Activated CD4-positive, alpha-beta T cell treated with anti-CD3 and anti-CD28 coated beads, Interleukin-2, amount 10 ng/mL, durations not matched to agents 24 days and 14 days (primary cell): ENCODE data around the gene EMP2. TPM values are rescaled to one million over a fixed set of nuclear protein-coding genes. Genes with fewer than 3 reads are reported as not detected.

ENCODE experiments used
- DNase-seq: peaks from one replicate; pipeline ENCODE4 v3.0.0; 2022
- H3K27ac Mint-ChIP-seq: one replicate; pipeline ENCODE4 v1.8.0; 2022; ENCODE audit warnings: mild to moderate bottlenecking, mixed read lengths
- H3K27me3 Mint-ChIP-seq: one replicate; pipeline ENCODE4 v1.8.0; 2022; ENCODE audit warnings: mixed read lengths
- H3K36me3 Mint-ChIP-seq: one replicate; pipeline ENCODE4 v1.8.0; 2022; ENCODE audit warnings: low read depth, mild to moderate bottlenecking, mixed read lengths
- H3K4me1 Mint-ChIP-seq: one replicate; pipeline ENCODE4 v1.8.0; 2021; ENCODE audit warnings: mixed read lengths
- H3K4me3 Mint-ChIP-seq: one replicate; pipeline ENCODE4 v1.8.0; 2022; ENCODE audit warnings: mild to moderate bottlenecking, moderate library complexity, mixed read lengths
- H3K9me3 Mint-ChIP-seq: one replicate; pipeline ENCODE4 v1.8.0; 2021; ENCODE audit warnings: mixed read lengths
- intact Hi-C: fragments of 100-400 bp; cut with micrococcal nuclease; formaldehyde crosslinking; loops from one replicate; pipeline ENCODE4 v1.15.1; 2023
- total RNA-seq: library from RNA; stranded (reverse); gene quantifications from 2 replicates; pipeline ENCODE4 v1.2.3, GENCODE V29; 2022

The EMP2 gene
- total RNA-seq, 1 donor from 2014 or later: not detected

DNA sequence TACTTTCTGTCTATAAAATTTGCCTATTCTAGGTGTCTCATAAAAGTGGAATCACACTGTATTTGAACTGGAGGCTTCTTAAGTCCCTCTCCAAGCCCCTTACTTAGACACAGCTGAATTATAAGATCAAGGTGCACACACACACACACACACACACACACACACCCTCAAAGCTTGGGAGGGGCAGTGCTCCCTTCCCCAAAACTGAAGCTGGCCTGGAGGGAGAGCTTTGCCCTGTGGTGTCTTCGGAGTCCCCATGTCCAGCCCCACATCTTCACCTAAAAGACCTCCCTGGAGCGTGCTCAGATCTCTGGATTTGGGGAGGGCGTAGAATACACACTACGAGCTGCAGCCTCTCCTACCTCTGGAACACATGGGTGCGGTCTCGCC lies 828 bp downstream of the EMP2 start:
- intact Hi-C loops: no loop called here
- H3K9me3 Mint-ChIP-seq: no peaks in the 10 kb centered on the region
- no peak overlapping the region for H3K4me3 Mint-ChIP-seq
- no peaks in the 10 kb centered on the region for H3K36me3 Mint-ChIP-seq
- no peak overlapping the region for H3K27ac Mint-ChIP-seq
- peaks cover 48% of the 10 kb centered on the region for H3K27me3 Mint-ChIP-seq
- peaks cover 3% of the 10 kb centered on the region for H3K4me1 Mint-ChIP-seq
- no peak for DNase-seq

- intact Hi-C loops: no loop called here
- Mint-ChIP-seq H3K4me3 (no peak overlapping the region), H3K9me3 (no peaks in the 10 kb centered on the region), H3K4me1 (peaks cover 3% of the 10 kb centered on the region), H3K27me3 (peaks cover 46% of the 10 kb centered on the region), H3K27ac (no peak overlapping the region), H3K36me3 (no peaks in the 10 kb centered on the region)
- no peak for DNase-seq
These were observed 1.7 kb downstream of the EMP2 start for GRCh38 chr16:10578474-10579316.

DNA sequence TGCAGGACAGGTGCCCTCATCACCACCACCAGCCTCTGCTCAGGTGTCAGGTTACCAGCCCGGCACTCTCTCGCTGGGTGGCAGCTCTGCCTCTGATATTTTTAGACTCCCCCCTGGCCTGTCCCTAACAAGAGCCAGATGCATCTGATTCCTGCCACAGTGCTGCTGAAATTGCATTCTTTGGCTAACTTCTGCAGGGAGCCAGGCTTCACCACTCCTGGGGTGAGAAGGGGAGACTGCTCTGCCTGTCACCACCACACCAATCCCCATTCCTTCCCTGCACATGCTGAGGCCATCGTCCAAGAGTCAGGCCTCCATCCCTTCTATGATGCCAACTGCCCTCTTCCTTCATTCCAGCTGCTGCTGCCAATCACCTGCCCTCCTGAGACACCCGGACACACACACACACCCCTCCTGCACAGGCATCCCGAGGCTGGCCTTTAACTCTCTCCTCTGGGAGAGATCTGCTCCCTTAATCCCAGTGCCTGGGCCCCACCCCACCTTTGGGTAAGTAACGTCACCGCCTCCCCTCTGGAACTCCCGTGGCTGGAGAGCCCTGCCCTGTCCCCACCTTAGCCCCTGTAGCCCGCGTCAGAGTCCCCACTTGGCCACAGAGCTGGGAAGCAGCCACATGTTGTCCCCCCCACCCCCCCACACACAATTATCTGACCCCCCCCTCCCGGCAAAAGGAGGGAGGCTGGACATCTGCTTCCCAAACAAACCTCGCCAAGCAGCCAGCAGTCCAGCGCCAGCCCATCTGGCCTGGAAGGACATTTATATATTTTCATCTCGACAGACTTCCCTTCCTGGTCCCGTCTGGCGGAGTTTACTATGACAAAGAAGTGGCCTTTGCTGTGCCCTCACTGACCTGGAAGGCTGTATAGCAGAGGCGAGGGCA lies 2.8 kb downstream of the EMP2 start:
- Mint-ChIP-seq H3K9me3 (no peaks in the 10 kb centered on the region), H3K27me3 (peaks cover 36% of the 10 kb centered on the region), H3K36me3 (no peaks in the 10 kb centered on the region), H3K27ac (no peak overlapping the region), H3K4me1 (peaks cover 3% of the 10 kb centered on the region), H3K4me3 (no peak overlapping the region)
- no peak for DNase-seq
- intact Hi-C loops: no loop called here

DNA sequence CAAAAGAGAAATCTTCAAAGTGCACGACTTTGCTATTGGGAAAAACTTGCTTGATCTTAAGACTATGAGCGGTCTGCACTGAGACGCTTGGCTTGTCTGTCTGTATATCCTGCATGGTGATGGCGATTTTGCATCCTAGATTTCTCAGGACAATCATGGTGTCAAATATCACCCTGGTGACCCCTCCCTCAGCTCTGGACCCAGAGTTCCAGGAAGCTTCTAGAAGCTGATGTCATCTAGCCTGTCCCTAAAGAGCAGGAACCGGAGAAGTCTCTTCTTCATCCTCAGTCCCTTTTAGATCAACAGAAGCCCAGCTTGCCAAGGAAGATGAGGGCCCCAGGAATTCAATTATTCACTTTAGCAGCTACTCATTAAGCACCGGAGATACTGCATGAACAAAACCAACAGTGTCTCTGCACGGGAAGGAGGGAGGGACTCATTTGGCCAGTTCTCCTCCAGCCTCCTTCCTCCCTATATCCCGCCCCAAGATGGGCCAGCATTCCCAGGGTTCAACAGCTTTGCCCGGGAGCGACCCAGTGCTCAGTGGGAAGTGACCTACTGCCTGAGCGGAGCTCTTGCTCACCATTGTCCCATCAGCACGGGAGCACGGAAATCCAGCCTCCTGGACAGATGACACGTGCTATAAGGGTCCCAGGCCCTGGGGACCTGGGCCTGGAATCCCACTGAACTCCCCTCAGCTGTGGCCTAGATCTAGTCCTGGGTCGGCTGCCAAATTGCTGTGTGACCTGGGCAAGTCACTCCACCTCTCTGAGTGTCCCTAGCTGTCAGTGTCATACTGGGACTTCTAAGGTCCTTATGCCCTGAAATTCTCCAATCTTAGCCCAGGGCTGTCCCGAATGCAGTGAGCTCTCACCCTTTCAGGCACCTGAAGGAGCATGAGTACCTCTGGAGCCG lies 3.8 kb downstream of the EMP2 start:
- intact Hi-C loops: no loop called here
- DNase-seq: no peak
- Mint-ChIP-seq H3K4me3 (no peak overlapping the region), H3K36me3 (no peaks in the 10 kb centered on the region), H3K4me1 (peaks cover 3% of the 10 kb centered on the region), H3K27me3 (peaks cover 27% of the 10 kb centered on the region), H3K9me3 (no peaks in the 10 kb centered on the region), H3K27ac (no peak overlapping the region)

DNA sequence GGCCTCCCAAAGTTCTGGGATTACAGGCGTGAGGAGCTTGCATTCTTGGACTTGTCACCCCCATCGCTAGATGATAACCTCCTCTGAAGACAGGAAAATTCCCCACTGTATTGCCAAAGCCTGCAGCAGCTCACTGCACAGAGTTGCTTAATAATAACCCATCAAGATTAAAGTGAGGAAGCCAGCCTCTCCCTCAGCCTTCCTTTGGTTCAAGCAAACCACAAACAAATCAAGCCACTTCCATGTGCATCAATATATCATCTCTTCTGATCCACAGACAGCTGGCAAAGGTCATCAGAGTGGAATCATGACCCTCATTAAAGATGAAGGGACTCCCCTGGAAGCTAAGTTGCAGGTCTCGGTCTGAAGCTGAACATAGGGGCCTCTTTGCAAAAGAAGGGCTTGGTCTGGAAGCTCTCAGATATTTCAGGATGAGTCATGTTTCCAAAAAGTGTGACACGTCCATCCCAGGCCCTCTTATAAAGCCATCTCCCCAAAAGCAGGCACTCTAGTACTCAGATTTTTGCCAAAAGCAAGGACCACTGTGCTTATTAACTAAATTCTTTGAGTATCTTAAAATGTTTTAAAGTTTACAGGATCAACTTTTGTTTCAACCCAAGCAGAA lies 4.8 kb downstream of the EMP2 start:
- intact Hi-C loops: no loop called here
- no peak overlapping the region for H3K4me3 Mint-ChIP-seq
- H3K9me3 Mint-ChIP-seq: no peaks in the 10 kb centered on the region

GRCh38 chr16:10572611-10573010 lies 7.8 kb downstream of the EMP2 start:
- DNase-seq: no peak
- H3K27ac Mint-ChIP-seq: no peak overlapping the region
- H3K9me3 Mint-ChIP-seq: no peaks in the 10 kb centered on the region
- H3K36me3 Mint-ChIP-seq: no peaks in the 10 kb centered on the region
- peaks cover 3% of the 10 kb centered on the region for H3K27me3 Mint-ChIP-seq
- intact Hi-C loops: no loop called here
- no peaks in the 10 kb centered on the region for H3K4me1 Mint-ChIP-seq
- no peak overlapping the region for H3K4me3 Mint-ChIP-seq

More for the DNA sequence above, 4.8 kb downstream of the EMP2 start:
- Mint-ChIP-seq H3K27ac (no peak overlapping the region), H3K4me1 (no peaks in the 10 kb centered on the region), H3K27me3 (peaks cover 20% of the 10 kb centered on the region), H3K36me3 (no peaks in the 10 kb centered on the region)
- DNase-seq: no peak

DNA sequence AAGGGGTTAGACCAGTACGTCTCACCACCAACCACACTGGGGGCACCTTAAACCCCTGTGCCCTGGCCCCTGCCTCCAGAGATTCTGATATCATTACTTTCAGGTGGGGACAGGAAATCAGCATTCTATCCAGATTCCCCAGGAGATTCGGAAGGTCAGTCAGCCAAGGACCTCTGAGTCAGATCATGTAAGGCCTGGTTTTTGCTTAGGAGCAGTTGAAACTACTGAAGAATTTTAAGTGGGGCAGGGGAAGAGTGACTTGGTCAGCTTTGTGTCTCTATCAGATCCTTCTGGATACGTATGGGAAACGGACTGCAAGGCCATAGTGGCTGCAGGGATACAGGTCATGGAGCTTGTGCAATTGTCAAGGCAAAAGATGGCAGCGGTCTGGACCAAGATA lies 9.0 kb downstream of the EMP2 start:
- Mint-ChIP-seq H3K27ac (no peak overlapping the region), H3K4me1 (no peaks in the 10 kb centered on the region), H3K36me3 (no peaks in the 10 kb centered on the region), H3K4me3 (no peak overlapping the region), H3K27me3 (no peaks in the 10 kb centered on the region), H3K9me3 (no peaks in the 10 kb centered on the region)
- intact Hi-C loops: no loop called here
- no peak for DNase-seq

DNA sequence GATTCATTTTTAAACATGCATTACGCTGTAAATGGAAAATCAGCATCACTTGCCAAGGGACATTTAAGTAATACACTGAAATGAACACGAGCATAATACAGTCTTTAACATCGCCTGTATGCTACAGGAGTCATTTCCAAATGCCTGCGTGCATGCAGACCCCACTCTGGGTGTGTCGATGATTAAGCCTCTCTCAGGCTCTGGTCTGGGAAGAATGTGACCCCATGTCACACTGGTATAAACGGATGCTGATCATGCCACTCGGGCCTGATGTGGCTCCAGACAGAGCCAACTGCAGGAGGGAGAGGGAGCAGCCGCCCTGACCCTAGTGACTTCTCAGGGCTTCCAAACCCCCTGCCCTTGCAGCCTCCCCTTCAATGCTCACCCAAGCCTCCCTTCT lies 10.8 kb downstream of the EMP2 start:
- H3K9me3 Mint-ChIP-seq: peaks cover under 1% of the 10 kb centered on the region
- no peak overlapping the region for H3K27ac Mint-ChIP-seq
- H3K4me1 Mint-ChIP-seq: no peaks in the 10 kb centered on the region
- DNase-seq: no peak
- no peak overlapping the region for H3K4me3 Mint-ChIP-seq
- H3K36me3 Mint-ChIP-seq: no peaks in the 10 kb centered on the region
- intact Hi-C loops: no loop called here
- H3K27me3 Mint-ChIP-seq: no peaks in the 10 kb centered on the region

DNA sequence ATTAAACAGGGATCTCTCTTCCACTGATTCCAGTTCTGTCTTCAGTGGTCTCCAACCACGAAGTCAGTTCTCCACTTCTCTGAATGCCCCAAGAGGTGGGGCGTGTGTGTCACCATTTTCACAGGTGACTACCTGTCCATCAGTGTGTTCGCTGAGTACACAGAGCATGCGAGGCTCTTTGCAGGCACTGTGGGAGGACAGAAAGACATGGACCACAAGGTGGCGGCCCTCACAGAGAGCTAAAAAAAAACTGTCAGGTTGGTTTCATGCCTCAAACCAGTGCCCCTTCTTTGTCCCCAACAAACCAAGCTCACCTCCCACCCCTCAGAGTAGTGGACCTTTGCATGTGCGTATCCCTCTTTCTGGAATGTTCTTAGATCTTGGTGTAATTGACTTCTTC lies 13.8 kb downstream of the EMP2 start:
- H3K9me3 Mint-ChIP-seq: peaks cover 3% of the 10 kb centered on the region

GRCh38 chr16:10565167-10565566 lies 15.2 kb downstream of the EMP2 start:
- H3K36me3 Mint-ChIP-seq: no peaks in the 10 kb centered on the region
- peaks cover 3% of the 10 kb centered on the region for H3K9me3 Mint-ChIP-seq
- H3K27me3 Mint-ChIP-seq: peaks cover 4% of the 10 kb centered on the region
- intact Hi-C loops: no loop called here
- H3K4me3 Mint-ChIP-seq: no peak overlapping the region
- H3K27ac Mint-ChIP-seq: no peak overlapping the region
- DNase-seq: no peak
- H3K4me1 Mint-ChIP-seq: peaks cover 3% of the 10 kb centered on the region

More for the DNA sequence above, 13.8 kb downstream of the EMP2 start:
- Mint-ChIP-seq H3K4me1 (peaks cover 3% of the 10 kb centered on the region), H3K4me3 (no peak overlapping the region), H3K27me3 (no peaks in the 10 kb centered on the region), H3K36me3 (no peaks in the 10 kb centered on the region), H3K27ac (no peak overlapping the region)
- intact Hi-C loops: no loop called here
- no peak for DNase-seq

DNA sequence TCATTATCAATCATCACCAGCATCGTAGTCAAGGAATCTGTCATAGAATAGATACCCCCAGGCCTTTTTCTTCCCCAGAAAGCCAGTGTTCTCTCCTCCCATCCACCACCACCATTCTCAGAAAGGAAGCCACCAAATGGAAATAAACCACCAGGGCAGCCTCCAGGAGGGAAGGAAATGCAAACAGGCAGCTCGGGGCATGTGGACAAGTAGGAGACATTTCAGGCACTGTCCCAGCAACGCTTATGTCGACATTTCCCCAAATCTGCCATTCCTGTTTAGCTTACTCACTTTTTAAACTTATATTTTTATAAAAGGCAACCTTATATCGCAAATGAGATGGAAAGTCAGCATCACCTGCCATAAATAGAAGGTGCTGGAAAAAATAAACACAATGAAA lies 15.8 kb downstream of the EMP2 start:
- H3K4me3 Mint-ChIP-seq: no peak overlapping the region
- no peak overlapping the region for H3K27ac Mint-ChIP-seq
- intact Hi-C loops: no loop called here
- peaks cover 3% of the 10 kb centered on the region for H3K9me3 Mint-ChIP-seq
- H3K4me1 Mint-ChIP-seq: peaks cover 3% of the 10 kb centered on the region
- H3K27me3 Mint-ChIP-seq: peaks cover 4% of the 10 kb centered on the region
- no peaks in the 10 kb centered on the region for H3K36me3 Mint-ChIP-seq
- DNase-seq: no peak

- no peak for DNase-seq
- Mint-ChIP-seq H3K4me1 (peaks cover 3% of the 10 kb centered on the region), H3K4me3 (no peak overlapping the region), H3K27me3 (peaks cover 4% of the 10 kb centered on the region), H3K9me3 (peaks cover 3% of the 10 kb centered on the region), H3K27ac (no peak overlapping the region), H3K36me3 (no peaks in the 10 kb centered on the region)
- intact Hi-C loops: no loop called here
These were observed 18.0 kb downstream of the EMP2 start for GRCh38 chr16:10562361-10562899.

GRCh38 chr16:10561425-10561824 lies 19.0 kb downstream of the EMP2 start:
- no peak overlapping the region for H3K4me3 Mint-ChIP-seq
- H3K4me1 Mint-ChIP-seq: peaks cover 3% of the 10 kb centered on the region
- H3K27ac Mint-ChIP-seq: no peak overlapping the region
- intact Hi-C loops: no loop called here
- no peaks in the 10 kb centered on the region for H3K36me3 Mint-ChIP-seq
- peaks cover 4% of the 10 kb centered on the region for H3K27me3 Mint-ChIP-seq
- no peak for DNase-seq
- peaks cover 3% of the 10 kb centered on the region for H3K9me3 Mint-ChIP-seq
